ENCODE results near the gene TRABD2A.

TRABD2A gene

GRCh38 chr2:84857566-84857965, 23.3 kb downstream of the TRABD2A start:
- H3K27me3 ChIP-seq (ENCODE audit: insufficient read depth, low read length, poor library complexity, severe bottlenecking): peaks cover 14% of the 10 kb centered on the region
- H3K9me3 ChIP-seq (ENCODE audit: insufficient read depth, low read depth, low read length): no peaks in the 10 kb centered on the region
- H3K79me2 ChIP-seq (ENCODE audit: insufficient read depth, low read length): no peaks in the 10 kb centered on the region
- H3F3A ChIP-seq (ENCODE audit: low read depth): no peaks in the 10 kb centered on the region
- H4K20me1 ChIP-seq (ENCODE audit: insufficient read depth, low read length, poor library complexity, severe bottlenecking): no peaks in the 10 kb centered on the region
- no peak overlapping the region for H3K9ac ChIP-seq (ENCODE audit: low read depth, low read length, poor library complexity, severe bottlenecking)
- no peaks in the 10 kb centered on the region for H3K36me3 ChIP-seq (ENCODE audit: insufficient read depth, low read length)
- no peak overlapping the region for H3K4me3 ChIP-seq (ENCODE audit: low read length, poor library complexity, severe bottlenecking)
- H2AFZ ChIP-seq (ENCODE audit: low read length): no peak overlapping the region
- H3K9me2 ChIP-seq (replicated peaks; ENCODE audit: low read depth, low read length): no peaks in the 10 kb centered on the region
- TF ChIP-seq CTCF (conservative IDR thresholded peaks at IDR 0.05; ENCODE audit: low read length) (no peak), EZH2phosphoT487 (IDR thresholded peaks at IDR 0.05; ENCODE audit: borderline replicate concordance) (no peak)
- H3K4me2 ChIP-seq (ENCODE audit: low read depth, low read length, poor library complexity, severe bottlenecking): no peak overlapping the region
- H3K4me1 ChIP-seq (ENCODE audit: insufficient read depth, low read length, poor library complexity, severe bottlenecking): no peaks in the 10 kb centered on the region

- Histone ChIP-seq H3K9me3 (ENCODE audit: insufficient read depth, low read depth, low read length) (no peaks in the 10 kb centered on the region; the same call in 1 of the 2 replicates), H3K4me2 (ENCODE audit: low read depth, low read length, poor library complexity, severe bottlenecking) (no peak overlapping the region), H3K9me2 (replicated peaks; ENCODE audit: low read depth, low read length) (no peaks in the 10 kb centered on the region), H4K20me1 (ENCODE audit: insufficient read depth, low read length, poor library complexity, severe bottlenecking) (no peaks in the 10 kb centered on the region), H3K36me3 (ENCODE audit: insufficient read depth, low read length) (no peaks in the 10 kb centered on the region), H3K79me2 (ENCODE audit: insufficient read depth, low read length) (no peaks in the 10 kb centered on the region), H3K9ac (ENCODE audit: low read depth, low read length, poor library complexity, severe bottlenecking) (no peak overlapping the region), H3F3A (ENCODE audit: low read depth) (no peaks in the 10 kb centered on the region), H3K4me3 (ENCODE audit: low read length, poor library complexity, severe bottlenecking) (no peak overlapping the region), H2AFZ (ENCODE audit: low read length) (no peak overlapping the region), H3K4me1 (ENCODE audit: insufficient read depth, low read length, poor library complexity, severe bottlenecking) (no peaks in the 10 kb centered on the region), H3K27me3 (ENCODE audit: insufficient read depth, low read length, poor library complexity, severe bottlenecking) (peaks cover 16% of the 10 kb centered on the region)
- TF ChIP-seq EZH2phosphoT487 (IDR thresholded peaks at IDR 0.05; ENCODE audit: borderline replicate concordance): no peak
- no peak for TF ChIP-seq CTCF (conservative IDR thresholded peaks at IDR 0.05; ENCODE audit: low read length)
Measured at GRCh38 chr2:84856787-84857186, 24.1 kb downstream of the TRABD2A start.

- Histone ChIP-seq H3K4me1 (ENCODE audit: insufficient read depth, low read length, poor library complexity, severe bottlenecking) (no peaks in the 10 kb centered on the region), H3F3A (ENCODE audit: low read depth) (no peaks in the 10 kb centered on the region), H2AFZ (ENCODE audit: low read length) (no peak overlapping the region), H3K9me3 (ENCODE audit: insufficient read depth, low read depth, low read length) (no peaks in the 10 kb centered on the region; the same call in 1 of the 2 replicates), H3K36me3 (ENCODE audit: insufficient read depth, low read length) (no peaks in the 10 kb centered on the region), H3K4me2 (ENCODE audit: low read depth, low read length, poor library complexity, severe bottlenecking) (no peak overlapping the region), H3K9ac (ENCODE audit: low read depth, low read length, poor library complexity, severe bottlenecking) (no peak overlapping the region), H4K20me1 (ENCODE audit: insufficient read depth, low read length, poor library complexity, severe bottlenecking) (no peaks in the 10 kb centered on the region), H3K79me2 (ENCODE audit: insufficient read depth, low read length) (no peaks in the 10 kb centered on the region), H3K9me2 (replicated peaks; ENCODE audit: low read depth, low read length) (no peaks in the 10 kb centered on the region), H3K4me3 (ENCODE audit: low read length, poor library complexity, severe bottlenecking) (no peak overlapping the region), H3K27me3 (ENCODE audit: insufficient read depth, low read length, poor library complexity, severe bottlenecking) (peaks cover 22% of the 10 kb centered on the region)
- TF ChIP-seq CTCF (conservative IDR thresholded peaks at IDR 0.05; ENCODE audit: low read length): no peak
- no peak for TF ChIP-seq EZH2phosphoT487 (IDR thresholded peaks at IDR 0.05; ENCODE audit: borderline replicate concordance)
Measured at GRCh38 chr2:84855731-84856130, 25.2 kb downstream of the TRABD2A start.

Measured in Loucy (cell line).